H9 (cell line): ENCODE data around the gene AKAP7. TPM values are rescaled to one million over a fixed set of nuclear protein-coding genes. Genes with fewer than 3 reads are reported as not detected.
A peak's percentile ranks its signal among the peaks of the same experiment; 100 is the strongest.

Experiments used
- DNase-seq: peaks from one replicate; pipeline ENCODE4 v3.0.0-alpha.2; 2017
- H2AFZ ChIP-seq: one replicate; pipeline ENCODE4 v1.6.1; 2013; ENCODE audit warnings: mild to moderate bottlenecking, low read length, control low read depth, moderate library complexity
- H2AK5ac ChIP-seq: 2 replicates; pipeline ENCODE4 v1.6.1; 2013; ENCODE audit warnings: low read length, control low read depth, mixed read lengths; ENCODE audit not compliant: insufficient read length
- H2BK120ac ChIP-seq: one replicate; pipeline ENCODE4 v1.6.1; 2013; ENCODE audit warnings: low read depth, mild to moderate bottlenecking, low read length, control low read depth, inconsistent platforms; ENCODE audit not compliant: poor library complexity, severe bottlenecking
- H2BK12ac ChIP-seq: 2 replicates; pipeline ENCODE4 v1.6.1; 2013; ENCODE audit warnings: low read length, control low read depth, mixed read lengths, low read depth; ENCODE audit not compliant: insufficient read length
- H2BK15ac ChIP-seq: 2 replicates; pipeline ENCODE4 v1.6.1; 2013; ENCODE audit warnings: low read depth, low read length, control low read depth
- H2BK20ac ChIP-seq: one replicate; pipeline ENCODE4 v1.6.1; 2013; ENCODE audit warnings: low read depth, mild to moderate bottlenecking, low read length, control low read depth, inconsistent platforms; ENCODE audit not compliant: poor library complexity, severe bottlenecking
- H2BK5ac ChIP-seq: 2 replicates; pipeline ENCODE4 v1.6.1; 2013; ENCODE audit warnings: low read length, control low read depth, mixed read lengths; ENCODE audit not compliant: insufficient read length
- H3K14ac ChIP-seq: 2 replicates; pipeline ENCODE4 v1.6.1; 2013; ENCODE audit warnings: low read length, control low read depth; ENCODE audit not compliant: insufficient read depth
- H3K18ac ChIP-seq: 2 replicates; pipeline ENCODE4 v1.6.1; 2013; ENCODE audit warnings: low read depth, mild to moderate bottlenecking, mixed read lengths, low read length, control low read depth; ENCODE audit not compliant: insufficient read length
- H3K23ac ChIP-seq: 2 replicates; pipeline ENCODE4 v1.6.1; 2013; ENCODE audit warnings: low read length, control low read depth, mixed read lengths, low read depth; ENCODE audit not compliant: insufficient read length
- H3K23me2 ChIP-seq: 2 replicates; pipeline ENCODE4 v1.6.1; 2013; ENCODE audit warnings: low read depth, mild to moderate bottlenecking, mixed read lengths, low read length, control low read depth; ENCODE audit not compliant: insufficient read length, poor library complexity, severe bottlenecking
- H3K27ac ChIP-seq: 2 replicates; pipeline ENCODE4 v1.5.1; 2013; ENCODE audit warnings: low read length, control low read depth, mixed read lengths, low read depth; ENCODE audit not compliant: insufficient read length
- H3K27me3 ChIP-seq: 2 replicates; pipeline ENCODE4 v1.6.1; 2013; ENCODE audit warnings: low read length, control low read depth, inconsistent platforms; ENCODE audit not compliant: insufficient read depth
- H3K4ac ChIP-seq: 2 replicates; pipeline ENCODE4 v1.6.1; 2013; ENCODE audit warnings: low read depth, mild to moderate bottlenecking, control low read depth, inconsistent platforms, low read length, moderate library complexity
- H3K4me1 ChIP-seq: 2 replicates; pipeline ENCODE4 v1.6.1; 2013; ENCODE audit warnings: low read length, control low read depth, inconsistent platforms; ENCODE audit not compliant: insufficient read depth
- H3K4me2 ChIP-seq: 2 replicates; pipeline ENCODE4 v1.6.1; 2013; ENCODE audit warnings: low read length, control low read depth, mixed read lengths; ENCODE audit not compliant: insufficient read length, insufficient read depth
- H3K56ac ChIP-seq: 2 replicates; pipeline ENCODE4 v1.6.1; 2013; ENCODE audit warnings: low read depth, mild to moderate bottlenecking, mixed read lengths, low read length, control low read depth; ENCODE audit not compliant: insufficient read length
- H3K79me1 ChIP-seq: 2 replicates; pipeline ENCODE4 v1.6.1; 2013; ENCODE audit warnings: low read depth, mild to moderate bottlenecking, moderate library complexity, low read length, control low read depth, inconsistent platforms; ENCODE audit not compliant: insufficient read depth, poor library complexity, severe bottlenecking
- H3K79me2 ChIP-seq: 2 replicates; pipeline ENCODE4 v1.6.1; 2013; ENCODE audit warnings: low read length, control low read depth, inconsistent platforms; ENCODE audit not compliant: insufficient read depth
- H3K9ac ChIP-seq: 2 replicates; pipeline ENCODE4 v1.6.1; 2013; ENCODE audit warnings: low read length, control low read depth, mixed read lengths; ENCODE audit not compliant: insufficient read length; ENCODE audit errors: extremely low read depth
- H3K9me3 ChIP-seq: one replicate; pipeline ENCODE4 v1.6.1; 2013; ENCODE audit warnings: low read depth, low read length, inconsistent platforms; ENCODE audit not compliant: control insufficient read depth
- H3T11ph ChIP-seq: one replicate; pipeline ENCODE4 v1.6.1; 2013; ENCODE audit warnings: mild to moderate bottlenecking, low read length, control low read depth, inconsistent platforms
- H4K20me1 ChIP-seq: one replicate; pipeline ENCODE4 v1.6.1; 2013; ENCODE audit not compliant: control insufficient read depth, insufficient read length, insufficient read depth
- H4K5ac ChIP-seq: 2 replicates; pipeline ENCODE4 v1.6.1; 2013; ENCODE audit warnings: low read depth, mild to moderate bottlenecking, mixed read lengths, low read length, control low read depth; ENCODE audit not compliant: insufficient read length
- H4K8ac ChIP-seq: replicated peaks from 2 replicates; pipeline ENCODE4 v1.6.1; 2013; ENCODE audit warnings: low read length, control low read depth, mixed read lengths, low read depth; ENCODE audit not compliant: insufficient read length
- H4K91ac ChIP-seq: 2 replicates; pipeline ENCODE4 v1.6.1; 2013; ENCODE audit warnings: low read depth, mild to moderate bottlenecking, moderate library complexity, mixed read lengths, low read length, control low read depth; ENCODE audit not compliant: insufficient read length
- H3K27ac Mint-ChIP-seq, 3 experiments: 2 replicates in 2 of 3; 3 replicates in 1 of 3; pipeline ENCODE4 v1.8.0; 2020 to 2021; ENCODE audit warnings: mixed read lengths in 3 of 3, mild to moderate bottlenecking in 1 of 3, moderate library complexity in 1 of 3
- H3K27me3 Mint-ChIP-seq: 2 replicates; pipeline ENCODE4 v1.8.0; 2021; ENCODE audit warnings: low read depth, mild to moderate bottlenecking, moderate library complexity, mixed read lengths
- H3K36me3 Mint-ChIP-seq, 3 experiments: 2 replicates in 2 of 3; 3 replicates in 1 of 3; pipeline ENCODE4 v1.8.0; 2020 to 2021; ENCODE audit warnings: low read depth in 3 of 3, mixed read lengths in 3 of 3; ENCODE audit not compliant: insufficient read depth in 1 of 3
- H3K4me1 Mint-ChIP-seq, 2 experiments: 2 replicates each; pipeline ENCODE4 v1.8.0; 2020; ENCODE audit warnings: mixed read lengths in 2 of 2
- H3K4me3 Mint-ChIP-seq, 2 experiments: 2 replicates in 1 of 2; 3 replicates in 1 of 2; pipeline ENCODE4 v1.8.0; 2020 to 2021; ENCODE audit warnings: mild to moderate bottlenecking in 2 of 2, mixed read lengths in 2 of 2, moderate library complexity in 1 of 2
- H3K9me3 Mint-ChIP-seq, 2 experiments: 2 replicates in 1 of 2; 3 replicates in 1 of 2; pipeline ENCODE4 v1.8.0; 2020; ENCODE audit warnings: mild to moderate bottlenecking in 2 of 2, mixed read lengths in 2 of 2, moderate library complexity in 1 of 2
- WGBS: extraction: QIAGEN DNeasy Blood & Tissue Kit; methylation state at CpG from one replicate; pipeline ENCODE4 v1.1.7; 2013; ENCODE audit warnings: missing lambda C conversion rate, low lambda C conversion rate, mixed read lengths; ENCODE audit not compliant: insufficient read length; ENCODE audit errors: extremely low coverage; 5-methylcytosine and 5-hydroxymethylcytosine counted together
- total RNA-seq: library from RNA; stranded (reverse); gene quantifications from 2 replicates; pipeline ENCODE4 v1.2.1, GENCODE V29; 2021
- TF ChIP-seq, protein P1 (sequence below): fragments of 200-600 bp; sonication (generic); conservative IDR thresholded peaks from 3 replicates; pipeline ENCODE4 v1.8.0; 2021; ENCODE audit warnings: antibody characterized with exemption, mild to moderate bottlenecking

The AKAP7 gene
- total RNA-seq, 1 experiment from 2014 or later = 9.8 TPM

GRCh38 chr6:131115651-131116050 lies 19.6 kb upstream of the AKAP7 start:
- Histone ChIP-seq H2BK5ac (no peak overlapping the region), H4K20me1 (no peaks in the 10 kb centered on the region), H4K8ac (no peak overlapping the region), H2BK20ac (no peak overlapping the region), H2BK15ac (no peak overlapping the region; the same call in 1 of the 2 replicates), H3K9ac (no peak overlapping the region), H2AFZ (no peak overlapping the region), H3K79me1 (no peaks in the 10 kb centered on the region), H3K4ac (no peak overlapping the region), H2BK120ac (no peak overlapping the region), H3K23me2 (no peaks in the 10 kb centered on the region), H2BK12ac (no peak overlapping the region), H3K27me3 (no peaks in the 10 kb centered on the region), H2AK5ac (no peak overlapping the region), H3K27ac (no peak overlapping the region), H3K4me1 (no peaks in the 10 kb centered on the region), H4K5ac (no peak overlapping the region), H3K79me2 (no peaks in the 10 kb centered on the region), H3K9me3 (no peaks in the 10 kb centered on the region), H3K23ac (no peak overlapping the region), H3K56ac (no peak overlapping the region), H3K14ac (no peak overlapping the region), H4K91ac (no peak overlapping the region), H3K4me2 (no peak overlapping the region), H3T11ph (no peak overlapping the region), H3K18ac (no peak overlapping the region)
- H3K4me1 Mint-ChIP-seq = no peaks in the 10 kb centered on the region
- DNase-seq = no peak
- no peak overlapping the region for H3K4me3 Mint-ChIP-seq
- no peaks in the 10 kb centered on the region for H3K27me3 Mint-ChIP-seq
- H3K36me3 Mint-ChIP-seq = peaks cover 0 to 6% (median 3%) of the 10 kb centered on the region in 3 experiments; a peak in 5 of 7 replicates
- WGBS = no CpG with 5 or more reads among the region's 1 CpG
- TF ChIP-seq, protein P1, sequence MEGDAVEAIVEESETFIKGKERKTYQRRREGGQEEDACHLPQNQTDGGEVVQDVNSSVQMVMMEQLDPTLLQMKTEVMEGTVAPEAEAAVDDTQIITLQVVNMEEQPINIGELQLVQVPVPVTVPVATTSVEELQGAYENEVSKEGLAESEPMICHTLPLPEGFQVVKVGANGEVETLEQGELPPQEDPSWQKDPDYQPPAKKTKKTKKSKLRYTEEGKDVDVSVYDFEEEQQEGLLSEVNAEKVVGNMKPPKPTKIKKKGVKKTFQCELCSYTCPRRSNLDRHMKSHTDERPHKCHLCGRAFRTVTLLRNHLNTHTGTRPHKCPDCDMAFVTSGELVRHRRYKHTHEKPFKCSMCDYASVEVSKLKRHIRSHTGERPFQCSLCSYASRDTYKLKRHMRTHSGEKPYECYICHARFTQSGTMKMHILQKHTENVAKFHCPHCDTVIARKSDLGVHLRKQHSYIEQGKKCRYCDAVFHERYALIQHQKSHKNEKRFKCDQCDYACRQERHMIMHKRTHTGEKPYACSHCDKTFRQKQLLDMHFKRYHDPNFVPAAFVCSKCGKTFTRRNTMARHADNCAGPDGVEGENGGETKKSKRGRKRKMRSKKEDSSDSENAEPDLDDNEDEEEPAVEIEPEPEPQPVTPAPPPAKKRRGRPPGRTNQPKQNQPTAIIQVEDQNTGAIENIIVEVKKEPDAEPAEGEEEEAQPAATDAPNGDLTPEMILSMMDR = no peak
- peaks cover 6 to 11% of the 10 kb centered on the region in 2 experiments; a peak in 4 of 5 replicates for H3K9me3 Mint-ChIP-seq
- 0 out of 7 replicates have a peak overlapping the region, but pooled peaks of 1 of the 3 experiments have one; percentile 50 for H3K27ac Mint-ChIP-seq
